Tibial nerve (tissue), 4 donors: ENCODE data around the gene FOXF1.

Experiments used
- CTCF ChIP-seq, 5 experiments: fragments of 200-600 bp in 3 of 5; fragments of 450-650 bp in 2 of 5; sonication (generic) in 3 of 5; IDR thresholded peaks; one replicate each; pipeline ENCODE4 v1.5.1; 2016 to 2019; ENCODE audit warnings: antibody characterized with exemption in 5 of 5, mild to moderate bottlenecking in 3 of 5, moderate library complexity in 2 of 5
- EP300 ChIP-seq, 2 donors: sonication (generic); formaldehyde crosslinking; IDR thresholded peaks; one replicate each; pipeline ENCODE4 v1.6.1; 2017; ENCODE audit warnings: antibody characterized with exemption in 2 of 2, mild to moderate bottlenecking in 1 of 2

GRCh38 chr16:86502856-86503748 lies 7.2 kb upstream of the FOXF1 start:
- no peak for TF ChIP-seq CTCF (IDR thresholded peaks at IDR 0.05)
- TF ChIP-seq EP300 (IDR thresholded peaks at IDR 0.05), result no peak
